ENCODE results near the gene HPX.

Gene HPX

GRCh38 chr11:6458352-6459098 is 17.7 kb upstream of the HPX start:
- DNase-seq, result no peak

GRCh38 chr11:6457581-6458320 is 17.0 kb upstream of the HPX start:
- no peak for DNase-seq

GRCh38 chr11:6456361-6457073 is 15.7 kb upstream of the HPX start:
- no peak for DNase-seq

GRCh38 chr11:6455070-6455469 is 14.3 kb upstream of the HPX start:
- no peak for DNase-seq

- no peak for DNase-seq
These were observed 12.4 kb upstream of the HPX start for GRCh38 chr11:6453152-6453551.

GRCh38 chr11:6452219-6452618 is 11.4 kb upstream of the HPX start:
- DNase-seq, result no peak

GRCh38 chr11:6448574-6448973 is 7.8 kb upstream of the HPX start:
- no peak for DNase-seq

- DNase-seq, result peak; percentile 62
These were observed 2.6 kb upstream of the HPX start for GRCh38 chr11:6443269-6444003.

- DNase-seq, result no peak
These were observed 1.7 kb upstream of the HPX start for GRCh38 chr11:6442441-6442840.

- DNase-seq, result peak; percentile 41
These were observed 1.7 kb downstream of the HPX start for GRCh38 chr11:6438979-6439571.

GRCh38 chr11:6437993-6438392 is 2.8 kb downstream of the HPX start:
- DNase-seq, result no peak

- no peak for DNase-seq
These were observed 3.4 kb downstream of the HPX start for GRCh38 chr11:6437423-6437822.

GRCh38 chr11:6433998-6434660 is 6.7 kb downstream of the HPX start:
- no peak for DNase-seq

- no peak for DNase-seq
These were observed 8.9 kb downstream of the HPX start for GRCh38 chr11:6431861-6432260.

GRCh38 chr11:6427516-6427915 is 13.3 kb downstream of the HPX start:
- no peak for DNase-seq

GRCh38 chr11:6420677-6421076 is 20.1 kb downstream of the HPX start:
- DNase-seq, result no peak

GRCh38 chr11:6419009-6419631 is 21.7 kb downstream of the HPX start, which contains the start of gene APBB1:
APBB1 (minus strand) TSS chr11:6419094; CDS start chr11:6411347, 7,747 bp downstream.
- DNase-seq, result peak; percentile 68

GRCh38 chr11:6418557-6419008 is 22.2 kb downstream of the HPX start:
- no peak for DNase-seq

GRCh38 chr11:6417907-6418556 is 22.8 kb downstream of the HPX start:
- DNase-seq, result no peak

GRCh38 chr11:6415797-6416196 is 25.0 kb downstream of the HPX start:
- no peak for DNase-seq

- peak; percentile 60 for DNase-seq
These were observed 25.9 kb downstream of the HPX start for GRCh38 chr11:6414874-6415328.

All from activated CD4-positive, alpha-beta T cell treated with anti-CD3 and anti-CD28 coated beads, Interleukin-10, Interleukin-2, amounts not matched to agents 100 ng/mL and 50 ng/mL, durations not matched to agents 16 hours and 8 hours (primary cell).